Mucosa of stomach (tissue), 1 donor: ENCODE data around the gene TANGO6.

Experiments used
- H3K27me3 ChIP-seq: one replicate; pipeline ENCODE4 v1.7.0; 2013; ENCODE audit warnings: mild to moderate bottlenecking, low read length; ENCODE audit not compliant: control insufficient read depth, insufficient read depth
- H3K36me3 ChIP-seq: one replicate; pipeline ENCODE4 v1.7.0; 2013; ENCODE audit warnings: low read length; ENCODE audit not compliant: control insufficient read depth, insufficient read depth
- H3K4me1 ChIP-seq: one replicate; pipeline ENCODE4 v1.7.0; 2013; ENCODE audit warnings: mild to moderate bottlenecking, low read length; ENCODE audit not compliant: control insufficient read depth, insufficient read depth
- H3K4me3 ChIP-seq: one replicate; pipeline ENCODE4 v1.7.0; 2013; ENCODE audit warnings: low read length
- H3K9ac ChIP-seq: one replicate; pipeline ENCODE4 v1.7.0; 2013; ENCODE audit warnings: mild to moderate bottlenecking, low read length, moderate library complexity
- H3K9me3 ChIP-seq: one replicate; pipeline ENCODE4 v1.7.0; 2013; ENCODE audit warnings: mild to moderate bottlenecking, low read length, moderate library complexity; ENCODE audit not compliant: control insufficient read depth
- donor health status: Pancreatic carcinoma.

TANGO6 gene

GRCh38 chr16:68923116-68923515 is 79.8 kb downstream of the TANGO6 start:
- H3K4me1 ChIP-seq: peaks cover 38% of the 10 kb centered on the region
- H3K4me3 ChIP-seq: no peak overlapping the region
- no peak overlapping the region for H3K9ac ChIP-seq
- no peaks in the 10 kb centered on the region for H3K9me3 ChIP-seq
- peaks cover 3% of the 10 kb centered on the region for H3K36me3 ChIP-seq
- H3K27me3 ChIP-seq: no peaks in the 10 kb centered on the region

- Histone ChIP-seq H3K4me3 (no peak overlapping the region), H3K4me1 (peaks cover 61% of the 10 kb centered on the region), H3K9me3 (no peaks in the 10 kb centered on the region), H3K36me3 (no peaks in the 10 kb centered on the region), H3K27me3 (no peaks in the 10 kb centered on the region), H3K9ac (no peak overlapping the region)
Observed at GRCh38 chr16:68927018-68927417, 83.7 kb downstream of the TANGO6 start.

- Histone ChIP-seq H3K36me3 (no peaks in the 10 kb centered on the region), H3K9ac (no peak overlapping the region)
Observed at GRCh38 chr16:68931196-68931595, 87.9 kb downstream of the TANGO6 start.

GRCh38 chr16:68934402-68934801 is 91.1 kb downstream of the TANGO6 start:
- H3K4me1 ChIP-seq: peaks cover 15% of the 10 kb centered on the region
- H3K9ac ChIP-seq: no peak overlapping the region
- no peaks in the 10 kb centered on the region for H3K27me3 ChIP-seq
- H3K36me3 ChIP-seq: no peaks in the 10 kb centered on the region
- H3K9me3 ChIP-seq: no peaks in the 10 kb centered on the region
- no peak overlapping the region for H3K4me3 ChIP-seq

More at GRCh38 chr16:68931196-68931595, 87.9 kb downstream of the TANGO6 start:
- Histone ChIP-seq H3K4me3 (no peak overlapping the region), H3K9me3 (no peaks in the 10 kb centered on the region), H3K4me1 (peaks cover 38% of the 10 kb centered on the region), H3K27me3 (no peaks in the 10 kb centered on the region)

- no peaks in the 10 kb centered on the region for H3K27me3 ChIP-seq
- H3K9me3 ChIP-seq: no peaks in the 10 kb centered on the region
- no peaks in the 10 kb centered on the region for H3K36me3 ChIP-seq
- no peak overlapping the region for H3K4me3 ChIP-seq
- peaks cover 8% of the 10 kb centered on the region for H3K4me1 ChIP-seq
- H3K9ac ChIP-seq: no peak overlapping the region
Observed at GRCh38 chr16:68935008-68935407, 91.7 kb downstream of the TANGO6 start.

GRCh38 chr16:68936736-68937631 is 93.7 kb downstream of the TANGO6 start:
- no peak overlapping the region for H3K4me3 ChIP-seq
- H3K9me3 ChIP-seq: no peaks in the 10 kb centered on the region
- no peaks in the 10 kb centered on the region for H3K36me3 ChIP-seq
- H3K27me3 ChIP-seq: no peaks in the 10 kb centered on the region
- no peaks in the 10 kb centered on the region for H3K4me1 ChIP-seq
- H3K9ac ChIP-seq: no peak overlapping the region

GRCh38 chr16:68939692-68940320 is 96.5 kb downstream of the TANGO6 start:
- H3K36me3 ChIP-seq: no peaks in the 10 kb centered on the region
- H3K4me1 ChIP-seq: no peaks in the 10 kb centered on the region
- no peaks in the 10 kb centered on the region for H3K27me3 ChIP-seq
- no peaks in the 10 kb centered on the region for H3K9me3 ChIP-seq
- no peak overlapping the region for H3K9ac ChIP-seq
- H3K4me3 ChIP-seq: no peak overlapping the region

- Histone ChIP-seq H3K4me1 (no peaks in the 10 kb centered on the region), H3K36me3 (no peaks in the 10 kb centered on the region), H3K9ac (no peak overlapping the region), H3K27me3 (no peaks in the 10 kb centered on the region), H3K4me3 (no peak overlapping the region), H3K9me3 (no peaks in the 10 kb centered on the region)
Observed at GRCh38 chr16:68940816-68941215, 97.5 kb downstream of the TANGO6 start.

- Histone ChIP-seq H3K4me1 (no peaks in the 10 kb centered on the region), H3K9me3 (no peaks in the 10 kb centered on the region), H3K27me3 (no peaks in the 10 kb centered on the region), H3K9ac (no peak overlapping the region), H3K36me3 (no peaks in the 10 kb centered on the region), H3K4me3 (no peak overlapping the region)
Observed at GRCh38 chr16:68943961-68944360, 100.6 kb downstream of the TANGO6 start.

- Histone ChIP-seq H3K4me3 (no peak overlapping the region), H3K4me1 (no peaks in the 10 kb centered on the region), H3K36me3 (no peaks in the 10 kb centered on the region), H3K9ac (no peak overlapping the region), H3K27me3 (no peaks in the 10 kb centered on the region), H3K9me3 (no peaks in the 10 kb centered on the region)
Observed at GRCh38 chr16:68948230-68948910, 105.0 kb downstream of the TANGO6 start.

- Histone ChIP-seq H3K9me3 (no peaks in the 10 kb centered on the region), H3K36me3 (no peaks in the 10 kb centered on the region), H3K4me1 (no peaks in the 10 kb centered on the region), H3K9ac (no peak overlapping the region), H3K27me3 (no peaks in the 10 kb centered on the region), H3K4me3 (no peak overlapping the region)
Observed at GRCh38 chr16:68951991-68952877, 108.9 kb downstream of the TANGO6 start.
